ENCODE results near the gene SF3B5. TPM values are rescaled to one million over a fixed set of nuclear protein-coding genes. Genes with fewer than 3 reads are reported as not detected.

The SF3B5 gene
- total RNA-seq, 2 donors from 2014 or later: 198 to 212 TPM

- intact Hi-C loops (cut with DNase I): no loop called here
- TF ChIP-seq, protein P1, sequence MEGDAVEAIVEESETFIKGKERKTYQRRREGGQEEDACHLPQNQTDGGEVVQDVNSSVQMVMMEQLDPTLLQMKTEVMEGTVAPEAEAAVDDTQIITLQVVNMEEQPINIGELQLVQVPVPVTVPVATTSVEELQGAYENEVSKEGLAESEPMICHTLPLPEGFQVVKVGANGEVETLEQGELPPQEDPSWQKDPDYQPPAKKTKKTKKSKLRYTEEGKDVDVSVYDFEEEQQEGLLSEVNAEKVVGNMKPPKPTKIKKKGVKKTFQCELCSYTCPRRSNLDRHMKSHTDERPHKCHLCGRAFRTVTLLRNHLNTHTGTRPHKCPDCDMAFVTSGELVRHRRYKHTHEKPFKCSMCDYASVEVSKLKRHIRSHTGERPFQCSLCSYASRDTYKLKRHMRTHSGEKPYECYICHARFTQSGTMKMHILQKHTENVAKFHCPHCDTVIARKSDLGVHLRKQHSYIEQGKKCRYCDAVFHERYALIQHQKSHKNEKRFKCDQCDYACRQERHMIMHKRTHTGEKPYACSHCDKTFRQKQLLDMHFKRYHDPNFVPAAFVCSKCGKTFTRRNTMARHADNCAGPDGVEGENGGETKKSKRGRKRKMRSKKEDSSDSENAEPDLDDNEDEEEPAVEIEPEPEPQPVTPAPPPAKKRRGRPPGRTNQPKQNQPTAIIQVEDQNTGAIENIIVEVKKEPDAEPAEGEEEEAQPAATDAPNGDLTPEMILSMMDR (IDR thresholded peaks at IDR 0.05): no peak
- TF ChIP-seq POLR2A (IDR thresholded peaks at IDR 0.05): no peak
- no peak for TF ChIP-seq POLR2AphosphoS5 (IDR thresholded peaks at IDR 0.05)
- H3K36me3 ChIP-seq: no peaks in the 10 kb centered on the region
- no peak for DNase-seq (ENCODE audit: low spot score)
- WGBS: 90% methylated on average over 2 of the region's 2 CpGs
- no peaks in the 10 kb centered on the region for H3K4me1 ChIP-seq (replicated peaks)
- no peaks in the 10 kb centered on the region for H3K9me3 ChIP-seq
- H3K4me3 ChIP-seq: no peak overlapping the region
- no peaks in the 10 kb centered on the region for H3K27me3 ChIP-seq (replicated peaks; ENCODE audit: insufficient read depth)
- H3K27ac ChIP-seq: no peak overlapping the region
Measured at GRCh38 chr6:144077871-144078270, 17.5 kb downstream of the SF3B5 start.

- H3K27ac ChIP-seq: no peak overlapping the region
- WGBS: 61% methylated on average over 1 of the region's 1 CpG
- no peaks in the 10 kb centered on the region for H3K27me3 ChIP-seq (replicated peaks; ENCODE audit: insufficient read depth)
- intact Hi-C loops (cut with DNase I): no loop called here
- H3K36me3 ChIP-seq: no peaks in the 10 kb centered on the region
- DNase-seq (ENCODE audit: low spot score): no peak
- no peak overlapping the region for H3K4me3 ChIP-seq
- TF ChIP-seq, protein P1 (IDR thresholded peaks at IDR 0.05): no peak
- TF ChIP-seq POLR2A (IDR thresholded peaks at IDR 0.05): no peak
- TF ChIP-seq POLR2AphosphoS5 (IDR thresholded peaks at IDR 0.05): no peak
- H3K9me3 ChIP-seq: no peaks in the 10 kb centered on the region
- H3K4me1 ChIP-seq (replicated peaks): no peaks in the 10 kb centered on the region
Measured at GRCh38 chr6:144075875-144076274, 19.5 kb downstream of the SF3B5 start.

GRCh38 chr6:144075187-144075586 lies 20.2 kb downstream of the SF3B5 start:
- no peaks in the 10 kb centered on the region for H3K36me3 ChIP-seq

DNA sequence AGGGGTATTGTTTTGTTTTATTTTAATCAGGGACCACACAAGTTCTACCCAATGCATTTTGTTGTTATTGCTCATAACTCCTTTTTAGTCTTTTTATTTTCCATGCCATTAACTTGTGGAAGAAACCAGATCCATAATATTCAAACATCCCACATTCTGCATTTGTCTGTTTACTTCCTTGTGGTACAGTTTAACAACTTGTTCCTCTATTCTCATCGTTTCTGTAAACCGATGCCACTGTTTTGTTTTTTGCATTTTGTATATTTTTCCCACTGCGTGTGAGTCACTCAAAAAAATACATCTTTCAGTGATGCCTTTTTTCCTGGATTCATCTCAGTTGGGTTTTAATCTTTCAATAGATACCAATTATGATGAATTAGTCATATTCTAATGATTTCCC lies 22.3 kb downstream of the SF3B5 start:
- H3K4me1 ChIP-seq (replicated peaks): no peaks in the 10 kb centered on the region
- WGBS: 70% methylated on average over 3 of the region's 3 CpGs
- no peak overlapping the region for H3K27ac ChIP-seq
- no peak for TF ChIP-seq POLR2AphosphoS5 (IDR thresholded peaks at IDR 0.05)
- TF ChIP-seq POLR2A (IDR thresholded peaks at IDR 0.05): no peak
- TF ChIP-seq, protein P1 (IDR thresholded peaks at IDR 0.05): no peak
- DNase-seq (ENCODE audit: low spot score): no peak
- H3K4me3 ChIP-seq: no peak overlapping the region
- no peaks in the 10 kb centered on the region for H3K9me3 ChIP-seq
- no peaks in the 10 kb centered on the region for H3K36me3 ChIP-seq
- H3K27me3 ChIP-seq (replicated peaks; ENCODE audit: insufficient read depth): no peaks in the 10 kb centered on the region
- intact Hi-C loops (cut with DNase I): no loop called here

More at GRCh38 chr6:144075187-144075586, 20.2 kb downstream of the SF3B5 start:
- intact Hi-C loops (cut with DNase I): no loop called here
- no peak for DNase-seq (ENCODE audit: low spot score)
- no peak overlapping the region for H3K27ac ChIP-seq
- TF ChIP-seq POLR2AphosphoS5 (IDR thresholded peaks at IDR 0.05) (no peak), POLR2A (IDR thresholded peaks at IDR 0.05) (no peak)
- TF ChIP-seq, protein P1 (IDR thresholded peaks at IDR 0.05): no peak
- no peaks in the 10 kb centered on the region for H3K4me1 ChIP-seq (replicated peaks)
- 74% methylated on average over 3 of the region's 3 CpGs for WGBS
- no peak overlapping the region for H3K4me3 ChIP-seq
- no peaks in the 10 kb centered on the region for H3K9me3 ChIP-seq
- H3K27me3 ChIP-seq (replicated peaks; ENCODE audit: insufficient read depth): no peaks in the 10 kb centered on the region

DNA sequence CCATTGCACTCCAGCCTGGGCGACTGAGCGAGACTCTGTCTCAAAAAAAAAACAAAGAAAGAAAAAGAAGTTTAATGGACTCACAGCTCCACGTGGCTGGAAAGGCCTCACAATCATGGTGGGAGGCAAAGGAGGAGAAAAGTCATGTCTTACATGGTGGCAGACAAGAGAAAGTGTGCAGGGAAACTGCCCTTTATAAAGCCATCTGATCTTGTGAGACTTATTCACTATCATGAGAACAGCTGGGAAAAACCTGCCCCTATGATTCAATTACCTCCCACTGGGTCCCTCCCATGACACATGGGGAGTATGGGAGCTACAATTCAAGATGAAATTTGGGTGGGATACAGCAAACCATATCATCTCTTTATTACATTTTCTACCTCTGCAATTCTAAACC lies 25.9 kb downstream of the SF3B5 start:
- Histone ChIP-seq H3K36me3 (no peaks in the 10 kb centered on the region), H3K4me1 (replicated peaks) (no peaks in the 10 kb centered on the region), H3K27me3 (replicated peaks; ENCODE audit: insufficient read depth) (no peaks in the 10 kb centered on the region), H3K4me3 (no peak overlapping the region), H3K27ac (no peak overlapping the region), H3K9me3 (no peaks in the 10 kb centered on the region)
- TF ChIP-seq, protein P1 (IDR thresholded peaks at IDR 0.05): no peak
- TF ChIP-seq POLR2A (IDR thresholded peaks at IDR 0.05) (no peak), POLR2AphosphoS5 (IDR thresholded peaks at IDR 0.05) (no peak)
- intact Hi-C loops (cut with DNase I): no loop called here
- no peak for DNase-seq (ENCODE audit: low spot score)
- 81% methylated on average over 3 of the region's 3 CpGs for WGBS

Measured in prostate gland (tissue), 2 donors.